Pancreas (tissue), 10 donors: ENCODE measurements around the gene TSPAN17. TPM values are rescaled to one million over a fixed set of nuclear protein-coding genes. Genes with fewer than 3 reads are reported as not detected.

ENCODE experiments used
- ATAC-seq, 4 donors: fragments of 200-7000 bp; cut with Tn5 transposase; one replicate each; pipeline versions ENCODE4 v1.8.0 to v1.9.1; 2020; ENCODE audit warnings: mild to moderate bottlenecking in 4 of 4, moderate library complexity in 4 of 4
- DNase-seq, 6 donors: peaks; one replicate each; pipeline ENCODE4 v3.0.0-alpha.2; 2020
- FAIRE-seq: peaks from 2 replicates; lab custom pipeline; 2012; peaks lifted over from hg19 to GRCh38; lab: Jason Lieb, UNC
- H3K27ac ChIP-seq, 4 donors: fragments of 200-600 bp; sonication (generic); 1 replicate in 3 of 4; 2 replicates in 1 of 4; pipeline versions ENCODE4 v1.5.0 to v1.8.0; 2020
- H3K27me3 ChIP-seq, 4 donors: fragments of 200-600 bp; one replicate each; pipeline ENCODE4 v1.8.0; 2021
- H3K36me3 ChIP-seq, 3 donors: fragments of 200-600 bp; sonication (generic) in 1 of 3; one replicate each; pipeline versions ENCODE4 v1.5.0 to v1.8.0; 2020 to 2021
- H3K4me1 ChIP-seq, 3 donors: fragments of 200-600 bp; one replicate each; pipeline ENCODE4 v1.8.0; 2021
- H3K4me3 ChIP-seq, 4 donors: fragments of 200-600 bp; sonication (generic) in 2 of 4; one replicate each; pipeline versions ENCODE4 v1.5.0 to v1.8.0; 2020 to 2021
- H3K9me3 ChIP-seq, 4 donors: fragments of 200-600 bp; one replicate each; pipeline ENCODE4 v1.8.0; 2021
- CTCF ChIP-seq, 4 donors: fragments of 200-600 bp; sonication (generic) in 3 of 4; IDR thresholded peaks; one replicate each; pipeline versions ENCODE4 v1.5.0 to v1.8.0; 2021; ENCODE audit warnings: antibody characterized with exemption in 4 of 4
- WGBS, 2 donors: extraction: QIAGEN DNeasy Blood & Tissue Kit; methylation state at CpG; one replicate each; pipeline ENCODE4 v1.1.7; 2013; 5-methylcytosine and 5-hydroxymethylcytosine counted together
- intact Hi-C, 3 donors: fragments of 100-400 bp; cut with DNase I; formaldehyde crosslinking; loops; one replicate each; pipeline versions ENCODE4 v1.11.1 to v1.14.2; 2022
- microRNA-seq, 2 donors: library from miRNA; unstranded; fragments of <30 nt; microRNA quantifications; one replicate each; pipeline versions ENCODE4 to v1.1.0, GENCODE V29; 2019 to 2020
- polyA plus RNA-seq, 2 donors: library from polyadenylated mRNA; stranded (reverse); fragments of 200-250 nt; gene quantifications; one replicate each; pipeline ENCODE4 v1.2.3, GENCODE V29; 2013
- total RNA-seq, 6 donors: library from RNA; stranded (reverse); fragmentation: NEBNext Ultra II Directional in 4 of 6; extraction: Animal tissue kit (Norgen Biotek cat#: 25700) in 4 of 6; gene quantifications; one replicate each; pipeline versions ENCODE4 v1.2.1 to v1.2.4, GENCODE V29; 2021 to 2023
- donor health status: healthy with polysubstance abuse.
- donor health status: DM: no; HTN: no; CAD: no; lungs with moderate emphysema.
- donor health status: DM: no; HTN: no; CAD: no.
- donor health status: control.
- donor health status: control.
- donor health status: Bipolar disorder and iron deficiency.
- donor health status: DM: yes; HTN: yes; CAD: no.
- donor health status: DM: no; HTN: no; CAD: no.
- donor health status: DM: no; HTN: no; CAD: no.
- donor health status: DM: yes; HTN: yes; CAD: no.

TSPAN17 gene
- total and polyA plus RNA-seq, 8 donors: 12.4 to 30.1 (median 18.7) TPM

- 39 to 44% methylated on average over 12 of the region's 12 CpGs for WGBS, 2 donors
- intact Hi-C loops: no loop called here
- Histone ChIP-seq H3K4me3 (no peak overlapping the region), H3K36me3 (no peaks in the 10 kb centered on the region), H3K27ac (no peak overlapping the region), H3K27me3 (peaks cover 0 to under 1% (median 0%) of the 10 kb centered on the region in 4 donors), H3K4me1 (no peaks in the 10 kb centered on the region), H3K9me3 (no peaks in the 10 kb centered on the region)
- ATAC-seq: no peak
- no peak for DNase-seq
- TF ChIP-seq CTCF (IDR thresholded peaks at IDR 0.05): no peak
- FAIRE-seq: no peak
Measured at GRCh38 chr5:176704817-176705216, 57.5 kb downstream of the TSPAN17 start.

Small RNAs within 50 kb of the gene (microRNA-seq; reads per million reads assigned to microRNA genes)
- gene MIR4281: 0 reads per million in 2 donors

Other genes with a start within 250 kb of the TSPAN17 start
- 10 to 100 TPM; 28.6 to 42.3 (median 32.6) TPM for gene CLTB, start 230.9 kb upstream of the TSPAN17 start, total RNA-seq
- 10 to 100 TPM; 64.9 to 92.0 TPM for gene CLTB, start 230.9 kb upstream of the TSPAN17 start, polyA plus RNA-seq
- gene FAF2, start 199.1 kb upstream of the TSPAN17 start, total RNA-seq: 10 to 100 TPM in 5 of 6 donors, 1 to 10 TPM in 1; 9.3 to 18.0 (median 15.6) TPM
- 10 to 100 TPM in 1 of 2 donors, 1 to 10 TPM in 1; 6.8 to 15.5 TPM for gene FAF2, start 199.1 kb upstream of the TSPAN17 start, polyA plus RNA-seq
- 10 to 100 TPM; 13.8 to 36.6 (median 18.5) TPM for gene RNF44, start 110.1 kb upstream of the TSPAN17 start, total RNA-seq
- gene RNF44, start 110.1 kb upstream of the TSPAN17 start, polyA plus RNA-seq: 10 to 100 TPM; 18.0 to 27.5 TPM
- gene CDHR2, start 98.1 kb upstream of the TSPAN17 start, total RNA-seq: 1 to 10 TPM in 1 of 6 donors, under 1 TPM in 4, not detected in 1; 0.19 to 1.1 (median 0.26) TPM
- gene CDHR2, start 98.1 kb upstream of the TSPAN17 start, polyA plus RNA-seq: under 1 TPM; 0.23 to 0.89 TPM
- gene GPRIN1, start 37.3 kb upstream of the TSPAN17 start, total RNA-seq: 1 to 10 TPM in 2 of 6 donors, under 1 TPM in 4; 0.23 to 1.1 (median 0.42) TPM
- gene GPRIN1, start 37.3 kb upstream of the TSPAN17 start, polyA plus RNA-seq: 1 to 10 TPM in 1 of 2 donors, under 1 TPM in 1; 0.72 to 3.2 TPM
- gene SNCB, start 16.9 kb upstream of the TSPAN17 start, total RNA-seq: under 1 TPM in 5 of 6 donors, not detected in 1; 0.14 to 0.41 (median 0.35) TPM
- gene SNCB, start 16.9 kb upstream of the TSPAN17 start, polyA plus RNA-seq: 1 to 10 TPM; 3.6 to 6.6 TPM
- gene EIF4E1B, start 16.8 kb upstream of the TSPAN17 start, total RNA-seq: under 1 TPM in 1 of 6 donors, not detected in 5; 0.04 TPM
- gene EIF4E1B, start 16.8 kb upstream of the TSPAN17 start, polyA plus RNA-seq: 1 to 10 TPM in 1 of 2 donors, under 1 TPM in 1; 0.30 to 1.5 TPM
- under 1 TPM; 0.09 to 0.49 (median 0.22) TPM for gene UNC5A, start 163.1 kb downstream of the TSPAN17 start, total RNA-seq
- 1 to 10 TPM; 2.3 to 3.6 TPM for gene UNC5A, start 163.1 kb downstream of the TSPAN17 start, polyA plus RNA-seq